A549 (cell line): Measurements from ENCODE around the gene AQR.

Experiments used
- NPAS2 ChIP-seq: fragments of 250-450 bp; sonication (Bioruptor Pico); IDR thresholded peaks from 2 replicates; pipeline ENCODE4 v1.8.0; 2022; ENCODE audit warnings: mild to moderate bottlenecking, moderate library complexity, borderline replicate concordance
- TF ChIP-seq, protein P1 (sequence below): fragments of >200 bp; sonication (Bioruptor Twin); formaldehyde crosslinking; IDR thresholded peaks from 3 replicates; pipeline ENCODE4 v1.5.1; 2016

DNA sequence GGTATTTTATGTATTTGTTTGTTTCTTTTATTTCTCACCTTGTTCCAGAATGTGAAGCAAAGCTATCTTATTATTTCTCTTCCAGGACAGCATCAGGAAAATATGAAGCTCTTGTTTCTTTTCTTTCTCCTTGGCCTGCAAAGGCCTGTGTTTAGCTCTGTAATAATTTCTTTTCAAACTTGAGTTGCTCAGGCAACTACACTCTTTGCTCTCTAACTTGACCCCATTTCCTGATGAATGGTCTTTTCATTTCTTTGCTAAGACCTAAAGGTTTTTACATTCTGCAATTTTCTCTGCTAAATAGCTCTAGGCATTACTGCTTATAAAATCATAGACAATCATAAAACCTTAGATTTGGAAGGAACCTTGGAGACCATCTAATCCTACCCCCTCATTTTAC lies 44.7 kb upstream of the AQR start:
- TF ChIP-seq, protein P1, sequence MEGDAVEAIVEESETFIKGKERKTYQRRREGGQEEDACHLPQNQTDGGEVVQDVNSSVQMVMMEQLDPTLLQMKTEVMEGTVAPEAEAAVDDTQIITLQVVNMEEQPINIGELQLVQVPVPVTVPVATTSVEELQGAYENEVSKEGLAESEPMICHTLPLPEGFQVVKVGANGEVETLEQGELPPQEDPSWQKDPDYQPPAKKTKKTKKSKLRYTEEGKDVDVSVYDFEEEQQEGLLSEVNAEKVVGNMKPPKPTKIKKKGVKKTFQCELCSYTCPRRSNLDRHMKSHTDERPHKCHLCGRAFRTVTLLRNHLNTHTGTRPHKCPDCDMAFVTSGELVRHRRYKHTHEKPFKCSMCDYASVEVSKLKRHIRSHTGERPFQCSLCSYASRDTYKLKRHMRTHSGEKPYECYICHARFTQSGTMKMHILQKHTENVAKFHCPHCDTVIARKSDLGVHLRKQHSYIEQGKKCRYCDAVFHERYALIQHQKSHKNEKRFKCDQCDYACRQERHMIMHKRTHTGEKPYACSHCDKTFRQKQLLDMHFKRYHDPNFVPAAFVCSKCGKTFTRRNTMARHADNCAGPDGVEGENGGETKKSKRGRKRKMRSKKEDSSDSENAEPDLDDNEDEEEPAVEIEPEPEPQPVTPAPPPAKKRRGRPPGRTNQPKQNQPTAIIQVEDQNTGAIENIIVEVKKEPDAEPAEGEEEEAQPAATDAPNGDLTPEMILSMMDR, result no peak
- TF ChIP-seq NPAS2 (CRISPR knock-in tag), result no peak
